Esophagus squamous epithelium (tissue), 4 donors: ENCODE measurements around the gene CDON.

ENCODE experiments used
- CTCF ChIP-seq, 6 experiments: fragments of 450-650 bp in 4 of 6; fragments of 200-600 bp in 2 of 6; sonication (generic) in 2 of 6; IDR thresholded peaks; one replicate each; pipeline ENCODE4 v1.5.1; 2016 to 2019; ENCODE audit warnings: antibody characterized with exemption in 6 of 6, mild to moderate bottlenecking in 4 of 6, moderate library complexity in 4 of 6
- POLR2A ChIP-seq, 4 donors: fragments of 450-650 bp; IDR thresholded peaks; one replicate each; pipeline ENCODE4 v1.6.1; 2017; ENCODE audit warnings: antibody characterized with exemption in 4 of 4, mild to moderate bottlenecking in 4 of 4, moderate library complexity in 3 of 4

GRCh38 chr11:126008956-126009355 is 53.7 kb downstream of the CDON start:
- no peak for TF ChIP-seq CTCF (IDR thresholded peaks at IDR 0.05)
- no peak for TF ChIP-seq POLR2A (IDR thresholded peaks at IDR 0.05)
